ENCODE measurements around the gene NPSR1. TPM values are rescaled to one million over a fixed set of nuclear protein-coding genes. Genes with fewer than 3 reads are reported as not detected.
"Not testable (repeated sequence)": the region's sequence is repeated elsewhere in the genome, so short reads cannot be mapped to it uniquely, and the experiment has no call there.

The NPSR1 gene, protein sequence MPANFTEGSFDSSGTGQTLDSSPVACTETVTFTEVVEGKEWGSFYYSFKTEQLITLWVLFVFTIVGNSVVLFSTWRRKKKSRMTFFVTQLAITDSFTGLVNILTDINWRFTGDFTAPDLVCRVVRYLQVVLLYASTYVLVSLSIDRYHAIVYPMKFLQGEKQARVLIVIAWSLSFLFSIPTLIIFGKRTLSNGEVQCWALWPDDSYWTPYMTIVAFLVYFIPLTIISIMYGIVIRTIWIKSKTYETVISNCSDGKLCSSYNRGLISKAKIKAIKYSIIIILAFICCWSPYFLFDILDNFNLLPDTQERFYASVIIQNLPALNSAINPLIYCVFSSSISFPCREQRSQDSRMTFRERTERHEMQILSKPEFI
- not detected in 2 replicates for total RNA-seq

DNA sequence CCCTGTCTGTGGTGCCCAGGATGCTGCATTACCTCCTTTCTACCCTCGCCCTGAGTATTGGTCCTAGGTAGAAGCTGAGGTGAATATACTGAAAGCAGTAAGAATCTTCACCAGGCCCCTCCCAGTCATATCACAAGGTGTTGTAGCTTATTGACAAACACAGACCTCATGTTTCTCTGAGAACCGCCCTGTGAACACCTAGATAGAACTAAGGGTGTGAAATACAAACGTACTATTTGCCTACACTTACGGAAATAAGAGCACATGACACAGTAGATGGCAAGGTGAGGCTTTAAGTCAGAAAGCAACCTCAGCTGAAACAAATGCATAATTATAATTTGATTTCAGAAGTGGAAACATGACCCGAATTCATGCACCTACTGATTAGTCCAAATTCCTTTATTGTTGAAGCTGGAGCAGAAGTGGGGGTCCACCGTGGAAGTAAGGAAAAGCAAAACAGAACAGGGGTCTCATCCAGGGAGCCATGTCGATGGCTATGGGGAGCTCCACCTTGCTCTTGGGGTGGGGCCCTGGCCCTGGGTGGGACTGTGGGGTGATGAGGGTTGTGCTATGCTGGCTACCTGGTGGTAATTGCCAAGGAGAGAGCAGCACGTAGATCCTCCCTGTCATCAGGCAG, at the start of gene NPSR1:
Gene NPSR1 (plus strand): TSS at position 587 of the 637 bp plus-strand sequence. CDS start 195 bp downstream, outside the sequence.
- Histone ChIP-seq H3K36me3 (ENCODE audit: control insufficient read depth, insufficient read depth, low read length) (no peaks in the 10 kb centered on the region), H3K27me3 (ENCODE audit: control insufficient read depth, insufficient read depth, low read length) (no peaks in the 10 kb centered on the region), H3K4me3 (ENCODE audit: low read depth, low read length) (no peak within 1 kb of the TSS)
- TF ChIP-seq, protein P1, sequence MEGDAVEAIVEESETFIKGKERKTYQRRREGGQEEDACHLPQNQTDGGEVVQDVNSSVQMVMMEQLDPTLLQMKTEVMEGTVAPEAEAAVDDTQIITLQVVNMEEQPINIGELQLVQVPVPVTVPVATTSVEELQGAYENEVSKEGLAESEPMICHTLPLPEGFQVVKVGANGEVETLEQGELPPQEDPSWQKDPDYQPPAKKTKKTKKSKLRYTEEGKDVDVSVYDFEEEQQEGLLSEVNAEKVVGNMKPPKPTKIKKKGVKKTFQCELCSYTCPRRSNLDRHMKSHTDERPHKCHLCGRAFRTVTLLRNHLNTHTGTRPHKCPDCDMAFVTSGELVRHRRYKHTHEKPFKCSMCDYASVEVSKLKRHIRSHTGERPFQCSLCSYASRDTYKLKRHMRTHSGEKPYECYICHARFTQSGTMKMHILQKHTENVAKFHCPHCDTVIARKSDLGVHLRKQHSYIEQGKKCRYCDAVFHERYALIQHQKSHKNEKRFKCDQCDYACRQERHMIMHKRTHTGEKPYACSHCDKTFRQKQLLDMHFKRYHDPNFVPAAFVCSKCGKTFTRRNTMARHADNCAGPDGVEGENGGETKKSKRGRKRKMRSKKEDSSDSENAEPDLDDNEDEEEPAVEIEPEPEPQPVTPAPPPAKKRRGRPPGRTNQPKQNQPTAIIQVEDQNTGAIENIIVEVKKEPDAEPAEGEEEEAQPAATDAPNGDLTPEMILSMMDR (IDR thresholded peaks at IDR 0.05; ENCODE audit: insufficient read depth, low read length, poor library complexity, severe bottlenecking): no peak
- no peak for DNase-seq (ENCODE audit: low read depth)

DNA sequence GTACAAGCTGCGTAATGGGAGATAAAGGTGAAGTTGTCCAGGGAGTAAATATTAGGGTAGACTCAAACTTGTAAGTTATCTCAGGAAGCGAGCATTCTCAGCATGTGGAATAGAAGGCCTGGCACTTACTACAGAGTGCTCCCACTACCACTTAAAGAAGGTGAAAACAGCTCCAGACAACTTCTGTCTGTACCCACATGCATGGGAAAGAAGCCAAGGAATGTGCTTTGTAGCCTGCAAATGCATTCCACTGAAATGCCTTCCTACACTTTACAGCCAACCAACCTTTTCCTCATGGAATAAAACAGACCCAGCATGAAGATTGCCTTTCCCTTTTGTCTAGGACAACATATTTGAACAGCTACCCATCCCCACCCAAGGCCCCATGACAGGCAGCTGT, 45.4 kb upstream of the NPSR1 start:
- TF ChIP-seq, protein P1 (IDR thresholded peaks at IDR 0.05; ENCODE audit: insufficient read depth, low read length, poor library complexity, severe bottlenecking): no peak
- DNase-seq (ENCODE audit: low read depth): peak; percentile 25
- Histone ChIP-seq H3K4me3 (ENCODE audit: low read depth, low read length) (no peak overlapping the region), H3K36me3 (ENCODE audit: control insufficient read depth, insufficient read depth, low read length) (no peaks in the 10 kb centered on the region), H3K27me3 (ENCODE audit: control insufficient read depth, insufficient read depth, low read length) (no peaks in the 10 kb centered on the region)

DNA sequence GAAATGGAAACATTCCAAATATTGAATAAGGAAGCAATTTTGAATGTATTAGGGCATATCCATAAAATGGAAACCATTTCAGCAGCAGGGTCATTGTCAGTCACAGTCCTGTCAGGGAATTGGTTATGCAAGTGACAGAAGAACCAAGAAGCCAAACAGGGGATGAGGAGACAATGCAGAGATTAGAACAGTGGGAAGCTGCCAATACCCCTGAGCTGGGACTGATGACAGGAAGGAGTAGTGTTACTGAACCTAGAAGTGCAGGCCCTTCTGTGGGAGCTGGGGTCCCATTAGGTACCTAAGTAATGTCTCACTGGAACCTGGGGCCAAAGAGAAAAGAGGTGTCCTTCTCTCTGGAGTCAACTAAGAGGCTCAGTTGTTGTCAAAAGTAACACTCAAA, 37.6 kb upstream of the NPSR1 start:
- TF ChIP-seq, protein P1 (IDR thresholded peaks at IDR 0.05; ENCODE audit: insufficient read depth, low read length, poor library complexity, severe bottlenecking): no peak
- H3K36me3 ChIP-seq (ENCODE audit: control insufficient read depth, insufficient read depth, low read length): no peaks in the 10 kb centered on the region
- no peak for DNase-seq (ENCODE audit: low read depth)
- H3K4me3 ChIP-seq (ENCODE audit: low read depth, low read length): no peak overlapping the region
- H3K27me3 ChIP-seq (ENCODE audit: control insufficient read depth, insufficient read depth, low read length): no peaks in the 10 kb centered on the region

DNA sequence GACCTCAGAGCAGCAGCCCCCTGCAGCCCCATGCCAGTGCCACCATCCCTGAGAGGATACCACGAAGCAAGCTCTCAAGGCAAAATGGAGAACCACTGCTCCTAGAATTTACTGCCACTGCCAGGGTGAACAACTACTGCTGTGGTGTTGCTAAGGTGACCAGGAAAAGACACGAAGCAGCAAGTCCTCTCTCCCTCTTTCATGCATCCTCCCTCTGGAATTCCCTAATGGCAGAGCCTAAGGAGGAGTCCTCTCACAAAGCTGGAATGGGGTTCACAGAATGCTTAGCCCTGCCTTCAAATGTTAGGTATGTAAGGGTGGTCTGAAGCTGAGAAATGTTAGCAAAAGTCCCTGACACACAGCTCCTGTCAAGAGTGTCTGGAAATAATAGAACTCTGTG, 35.8 kb upstream of the NPSR1 start:
- DNase-seq (ENCODE audit: low read depth): no peak
- H3K27me3 ChIP-seq (ENCODE audit: control insufficient read depth, insufficient read depth, low read length): no peaks in the 10 kb centered on the region
- H3K4me3 ChIP-seq (ENCODE audit: low read depth, low read length): no peak overlapping the region

DNA sequence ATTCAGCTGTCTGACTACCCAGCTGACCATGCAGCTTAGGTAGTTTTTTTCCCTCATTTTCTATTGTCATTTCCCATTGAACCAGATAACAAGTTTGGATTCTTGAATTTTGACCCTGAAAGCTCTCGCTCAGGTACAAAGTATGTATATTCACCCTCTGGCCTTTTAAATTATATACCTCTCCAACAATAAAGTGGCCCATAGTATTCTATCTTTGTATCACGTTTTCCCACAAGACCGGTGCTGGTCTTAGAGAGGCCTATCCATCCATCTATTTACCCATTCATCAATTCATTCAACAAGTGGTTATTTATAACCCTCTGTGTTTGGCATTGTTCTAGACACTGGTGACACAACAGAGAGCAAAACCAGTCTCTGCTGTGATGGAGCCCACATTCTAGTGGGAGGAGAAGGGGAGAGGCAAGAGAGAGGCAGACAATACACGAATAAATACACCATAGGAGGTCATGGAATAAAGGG, 35.2 kb upstream of the NPSR1 start:
- DNase-seq (ENCODE audit: low read depth): no peak
- TF ChIP-seq, protein P1 (IDR thresholded peaks at IDR 0.05; ENCODE audit: insufficient read depth, low read length, poor library complexity, severe bottlenecking): no peak
- H3K27me3 ChIP-seq (ENCODE audit: control insufficient read depth, insufficient read depth, low read length): no peaks in the 10 kb centered on the region

More for the DNA sequence above, 35.8 kb upstream of the NPSR1 start:
- TF ChIP-seq, protein P1 (IDR thresholded peaks at IDR 0.05; ENCODE audit: insufficient read depth, low read length, poor library complexity, severe bottlenecking): no peak
- H3K36me3 ChIP-seq (ENCODE audit: control insufficient read depth, insufficient read depth, low read length): no peaks in the 10 kb centered on the region

DNA sequence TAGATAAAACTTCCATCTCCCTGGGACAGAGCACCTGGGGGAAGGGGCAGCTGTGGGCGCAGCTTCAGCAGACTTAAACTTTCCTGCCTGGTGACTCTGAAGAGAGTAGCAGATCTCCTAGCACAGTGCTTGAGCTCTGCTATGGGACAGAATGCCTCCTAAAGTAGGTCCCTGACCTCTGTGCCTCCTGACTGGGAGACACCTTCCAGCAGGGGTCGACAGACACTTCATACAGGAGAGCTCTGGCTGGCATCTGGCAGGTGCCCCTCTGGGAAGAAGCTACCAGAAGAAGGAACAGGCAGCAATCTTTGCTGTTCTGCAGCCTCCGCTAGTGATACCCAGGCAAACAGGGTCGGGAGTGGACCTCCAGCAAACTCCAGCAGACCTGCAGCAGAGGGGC, 29.4 kb upstream of the NPSR1 start:
- not testable (repeated sequence) for DNase-seq (ENCODE audit: low read depth)

More for the DNA sequence above, 35.2 kb upstream of the NPSR1 start:
- H3K36me3 ChIP-seq (ENCODE audit: control insufficient read depth, insufficient read depth, low read length): no peaks in the 10 kb centered on the region
- H3K4me3 ChIP-seq (ENCODE audit: low read depth, low read length): no peak overlapping the region

More for the DNA sequence above, 29.4 kb upstream of the NPSR1 start:
- not testable (repeated sequence) for H3K27me3 ChIP-seq (ENCODE audit: control insufficient read depth, insufficient read depth, low read length); H3K36me3 ChIP-seq (ENCODE audit: control insufficient read depth, insufficient read depth, low read length); H3K4me3 ChIP-seq (ENCODE audit: low read depth, low read length)

Data from kidney epithelial cell (primary cell).